Measurements from ENCODE around the gene KCNJ5.

Gene KCNJ5

DNA sequence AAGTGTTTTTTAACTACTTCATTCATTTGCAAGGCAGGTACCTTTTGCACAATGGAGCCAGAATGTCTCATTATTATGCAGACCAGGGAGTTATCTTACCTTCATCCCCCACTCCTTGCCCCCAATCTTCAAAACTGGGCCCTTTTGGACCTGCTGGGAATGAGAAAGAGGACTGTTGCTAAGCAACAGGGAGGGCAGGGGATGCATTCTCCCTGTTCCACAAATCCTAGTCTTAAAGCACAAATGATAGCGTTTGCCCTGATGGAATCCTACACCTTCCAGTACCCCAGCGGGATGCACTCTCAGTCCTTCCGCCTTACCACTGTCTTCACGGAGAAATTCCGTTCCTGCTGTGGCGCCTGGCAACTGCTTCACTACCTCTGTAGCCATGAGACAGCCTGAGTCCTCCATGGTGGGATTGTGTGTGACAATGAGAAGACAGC is 20.0 kb upstream of the KCNJ5 start:
- no peak for DNase-seq (ENCODE audit: low spot score)

DNA sequence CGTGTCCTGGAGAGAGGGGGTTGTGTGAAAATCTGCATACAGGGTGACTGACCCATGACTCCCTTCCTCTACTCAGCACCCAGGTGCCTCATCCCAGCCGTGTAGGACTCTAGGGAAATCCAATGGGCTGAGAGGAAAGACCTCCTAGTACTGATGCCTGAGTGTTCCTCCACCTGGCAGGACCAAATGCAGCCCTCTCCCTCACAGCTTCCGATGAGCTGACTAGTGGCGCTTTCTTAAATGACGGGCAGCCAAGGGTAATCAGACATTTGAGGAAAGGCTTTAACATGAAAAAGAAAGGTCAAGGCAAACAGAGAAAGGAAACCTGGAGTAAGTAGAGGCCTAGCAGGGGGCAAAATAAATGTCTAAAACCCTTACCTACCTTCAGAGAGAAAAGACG is 19.1 kb upstream of the KCNJ5 start:
- DNase-seq (ENCODE audit: low spot score): no peak

DNA sequence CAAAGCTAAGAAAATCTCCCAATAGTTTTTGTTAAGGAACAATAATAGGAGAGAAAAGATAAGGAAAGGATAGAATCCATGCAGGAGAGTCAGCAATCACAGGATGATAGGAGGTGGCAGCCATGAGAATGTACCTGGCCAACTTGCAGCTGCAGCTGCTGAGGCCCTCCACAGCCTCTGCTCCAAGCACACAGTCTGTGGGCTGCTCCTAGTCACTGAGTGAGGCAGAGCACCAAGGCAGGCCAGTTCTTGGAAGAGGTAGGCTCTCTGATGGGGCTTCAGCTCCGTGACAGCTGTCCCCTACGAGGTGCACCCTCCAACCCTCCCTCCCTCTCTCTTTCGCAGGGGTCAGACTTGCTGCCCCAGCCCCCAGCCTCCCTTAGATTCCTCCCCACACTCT is 18.6 kb upstream of the KCNJ5 start:
- no peak for DNase-seq (ENCODE audit: low spot score)

DNA sequence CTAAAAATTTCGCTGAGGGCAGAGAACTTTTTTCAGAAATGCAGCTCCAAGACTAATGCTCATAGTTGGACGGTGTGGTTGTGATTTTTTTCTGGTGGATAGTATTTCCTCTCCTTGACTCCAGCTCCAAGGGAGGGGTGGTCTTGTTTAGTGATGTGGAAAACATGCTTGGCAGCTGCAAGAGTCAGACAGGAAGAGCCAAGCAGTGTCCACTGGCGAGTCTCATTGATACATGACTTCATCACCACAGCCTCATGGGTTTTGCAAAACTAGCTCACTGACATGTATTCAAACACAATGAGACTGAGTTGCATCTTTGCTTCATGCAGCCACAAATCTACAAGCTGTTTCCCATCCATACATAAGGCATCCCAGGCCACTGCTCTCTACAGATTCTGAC is 16.7 kb upstream of the KCNJ5 start:
- DNase-seq (ENCODE audit: low spot score): no peak

DNA sequence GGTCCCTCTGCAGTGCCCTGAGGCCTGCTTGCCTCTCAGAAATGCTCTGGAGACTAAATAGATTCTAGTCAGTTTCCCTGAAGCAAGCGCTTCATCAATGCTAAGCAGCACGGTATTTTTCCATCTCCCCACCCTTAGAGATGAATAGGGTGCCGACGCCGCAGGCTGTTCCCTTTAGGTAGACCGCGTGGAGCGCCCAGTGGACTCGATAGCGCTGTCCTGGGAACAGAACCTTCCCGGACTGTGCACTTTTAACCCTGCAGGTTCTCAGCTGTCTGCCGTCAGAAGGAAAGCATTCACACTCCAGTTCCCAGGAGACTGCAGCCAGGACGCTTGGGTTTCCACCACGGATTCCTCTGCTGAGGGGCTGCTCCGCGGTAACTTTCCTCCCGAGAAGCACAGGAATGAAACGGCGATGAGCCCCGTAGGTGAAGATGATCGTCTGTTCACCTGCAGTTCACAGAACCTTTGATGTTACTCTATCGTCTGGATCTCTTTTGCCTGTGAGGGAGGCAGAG is 15.0 kb upstream of the KCNJ5 start:
- DNase-seq (ENCODE audit: low spot score): no peak

DNA sequence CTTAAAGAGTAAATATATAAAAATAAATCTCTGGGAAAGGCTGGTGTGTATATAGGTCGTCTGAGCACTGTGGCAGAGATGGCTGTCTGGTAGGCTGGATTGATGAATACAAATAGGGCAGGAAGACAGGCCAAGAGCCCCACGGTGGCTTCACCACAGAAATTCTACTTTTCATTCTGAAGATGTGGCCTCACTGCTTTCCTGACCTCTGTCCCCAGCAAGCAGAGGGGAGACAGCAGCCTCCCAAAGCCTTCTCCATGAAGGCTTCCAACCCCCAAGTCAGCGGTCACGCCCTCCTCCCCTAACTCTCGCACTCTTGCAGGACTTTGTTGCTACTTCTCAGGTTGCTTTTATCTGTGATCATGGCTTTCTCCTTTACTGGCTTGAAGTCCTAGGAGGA is 13.4 kb upstream of the KCNJ5 start:
- no peak for DNase-seq (ENCODE audit: low spot score)

DNA sequence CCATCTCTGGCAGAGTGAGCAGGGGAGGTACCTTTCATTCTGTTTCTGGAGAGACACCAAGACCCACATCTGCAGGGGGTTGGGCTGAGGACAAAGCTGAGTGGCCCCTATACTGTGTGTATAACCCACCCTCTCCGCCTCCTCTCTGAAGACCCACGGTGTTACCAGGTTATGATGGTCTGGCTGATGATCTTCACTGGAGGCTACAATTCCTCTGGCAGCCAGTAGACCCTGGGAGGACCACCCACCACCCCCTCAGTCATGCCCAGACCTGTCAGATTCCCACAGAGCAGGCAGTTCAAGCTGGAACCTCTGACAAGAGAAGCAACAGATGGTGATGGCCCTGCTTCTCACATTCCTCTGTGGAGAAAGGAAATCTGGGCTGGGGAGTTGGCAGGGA is 12.7 kb upstream of the KCNJ5 start:
- DNase-seq (ENCODE audit: low spot score): no peak

DNA sequence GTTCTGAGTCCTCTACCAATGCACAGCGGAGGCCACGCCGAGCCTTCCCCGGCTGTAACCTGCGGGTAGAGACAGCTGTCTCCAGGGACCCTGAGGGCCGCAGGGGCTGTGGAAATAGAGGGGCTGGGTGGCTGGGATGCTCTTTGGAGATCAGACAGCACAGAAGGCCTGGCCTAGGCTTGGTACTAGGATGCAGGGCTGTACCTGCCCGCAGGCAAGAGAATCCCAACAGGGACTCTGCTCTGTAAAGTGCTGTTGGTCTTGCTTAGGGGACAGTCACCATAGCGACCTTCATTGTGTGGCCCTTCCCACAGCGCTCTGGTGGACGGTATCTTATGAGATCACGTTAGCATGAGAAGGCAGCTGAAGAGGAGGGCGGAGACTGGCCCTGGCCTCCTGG is 11.3 kb upstream of the KCNJ5 start:
- DNase-seq (ENCODE audit: low spot score): no peak

DNA sequence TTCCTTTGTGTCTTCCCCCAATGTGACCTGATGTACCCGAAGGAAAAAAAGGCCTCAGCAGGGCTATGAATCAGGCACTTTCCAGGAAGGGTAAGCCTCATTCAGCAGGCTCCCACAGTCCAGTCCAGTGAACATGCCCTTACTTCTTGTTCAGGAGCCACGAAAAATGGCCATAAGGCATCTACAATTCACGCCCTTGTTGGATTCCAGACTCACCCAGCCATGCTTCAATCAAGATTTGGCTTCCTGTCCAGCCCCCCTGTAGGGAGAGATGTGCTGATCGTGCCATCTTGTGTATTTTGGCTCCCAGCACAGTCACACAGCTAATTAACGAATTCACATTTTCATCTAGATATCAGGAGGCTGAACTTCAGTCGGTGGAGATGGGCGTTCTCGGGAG is 9.9 kb upstream of the KCNJ5 start:
- no peak for DNase-seq (ENCODE audit: low spot score)

DNA sequence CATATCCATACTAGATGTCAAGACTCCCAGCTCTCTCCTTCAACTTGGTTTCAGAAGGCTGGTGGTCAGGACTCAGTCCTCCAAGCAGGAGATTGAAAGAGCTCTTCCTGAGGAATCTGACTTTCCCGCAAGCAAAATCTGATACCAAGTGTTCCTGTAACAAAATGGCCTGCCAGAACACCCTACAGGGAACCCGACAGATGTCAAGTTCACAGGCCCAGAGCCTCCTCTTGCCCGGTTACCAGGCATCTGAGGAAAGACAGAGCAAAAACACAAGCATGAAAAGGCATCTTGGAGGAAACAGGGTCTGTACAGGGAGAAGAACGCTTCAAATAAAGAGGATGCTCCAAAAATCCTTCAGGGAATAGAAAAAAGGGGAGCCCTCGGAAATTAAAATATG is 8.7 kb upstream of the KCNJ5 start:
- DNase-seq (ENCODE audit: low spot score): no peak

DNA sequence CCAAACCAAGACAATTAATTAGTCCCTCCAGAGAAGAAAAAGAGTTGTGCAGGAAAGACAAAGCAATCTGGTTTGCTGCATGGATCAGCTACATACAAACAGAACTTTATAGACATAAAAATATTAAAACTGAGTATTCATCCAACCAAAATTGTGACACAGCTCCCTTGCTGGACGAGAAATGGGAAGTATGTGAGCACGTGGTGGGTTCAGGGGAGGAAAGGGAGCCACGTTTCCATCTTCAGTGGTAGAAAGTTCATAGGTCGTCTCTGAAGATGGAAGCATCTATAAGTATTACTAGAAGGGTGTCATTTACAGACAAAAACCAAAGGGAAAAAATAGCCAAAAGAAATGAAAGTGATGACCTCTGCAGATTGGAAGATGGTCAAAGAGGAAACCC is 7.1 kb upstream of the KCNJ5 start:
- no peak for DNase-seq (ENCODE audit: low spot score)

DNA sequence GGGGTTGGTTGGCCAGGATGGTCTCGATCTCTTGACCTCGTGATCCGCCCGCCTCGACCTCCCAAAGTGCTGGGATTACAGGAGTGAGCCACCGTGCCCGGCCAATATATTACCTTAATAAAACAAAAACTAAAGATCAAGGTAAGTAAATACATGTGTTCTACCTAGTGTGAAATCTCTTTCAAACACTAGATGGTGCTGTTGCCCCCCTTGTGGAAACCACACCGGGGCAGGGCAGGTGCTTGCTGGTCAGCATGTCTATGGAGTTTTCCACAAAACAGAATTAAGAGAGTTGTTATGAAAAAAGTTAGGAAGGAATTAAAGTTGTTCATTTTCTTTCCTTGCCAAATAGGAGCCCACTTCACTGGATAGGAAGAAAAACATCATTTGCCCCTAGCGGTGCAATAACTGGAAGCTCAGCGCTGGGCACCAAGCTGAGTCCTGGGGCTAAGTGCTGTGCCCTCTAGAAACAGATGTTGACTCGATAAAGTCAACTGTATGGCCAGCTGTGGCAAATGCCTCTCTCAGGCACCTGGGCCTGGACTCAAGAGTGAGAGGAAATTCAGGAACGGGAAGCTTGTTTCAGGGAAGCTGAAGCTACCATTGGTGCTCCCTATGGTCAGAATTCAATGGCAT is 6.3 kb upstream of the KCNJ5 start:
- peak; percentile 75 for DNase-seq (ENCODE audit: low spot score)

DNA sequence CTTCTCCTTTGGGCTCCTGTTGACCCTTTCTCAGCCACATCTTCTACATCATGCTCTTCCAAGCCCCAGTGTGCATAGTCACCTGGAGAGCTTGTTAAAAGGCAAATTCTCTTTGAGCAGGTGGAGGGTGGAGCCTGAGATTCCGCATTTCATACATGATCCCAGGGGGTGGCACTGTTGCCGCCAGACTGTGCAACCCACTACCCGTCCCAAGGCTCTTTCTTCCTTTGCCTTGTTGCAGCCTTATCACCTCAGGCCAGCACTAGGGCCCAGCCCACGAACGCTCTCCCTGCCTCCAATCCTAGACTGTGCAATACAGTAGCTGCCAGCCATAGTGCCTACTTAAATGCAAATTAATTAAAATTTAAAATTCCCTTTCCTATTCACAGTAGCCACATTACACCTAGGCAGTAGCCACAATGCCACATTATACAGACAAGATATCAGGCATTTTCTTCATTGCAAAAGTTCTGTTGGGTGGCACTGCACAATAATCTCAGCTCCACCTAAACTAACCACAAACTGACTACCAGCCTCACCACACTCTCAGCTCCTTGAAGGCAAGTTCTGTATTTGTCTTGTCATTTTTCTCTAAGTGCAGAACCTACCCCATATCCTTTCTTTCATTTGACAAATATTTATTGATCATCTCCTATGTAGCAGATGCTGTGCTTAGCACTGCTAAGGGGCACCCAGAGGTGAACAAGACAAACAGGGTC is 4.6 kb upstream of the KCNJ5 start:
- no peak for DNase-seq (ENCODE audit: low spot score)

DNA sequence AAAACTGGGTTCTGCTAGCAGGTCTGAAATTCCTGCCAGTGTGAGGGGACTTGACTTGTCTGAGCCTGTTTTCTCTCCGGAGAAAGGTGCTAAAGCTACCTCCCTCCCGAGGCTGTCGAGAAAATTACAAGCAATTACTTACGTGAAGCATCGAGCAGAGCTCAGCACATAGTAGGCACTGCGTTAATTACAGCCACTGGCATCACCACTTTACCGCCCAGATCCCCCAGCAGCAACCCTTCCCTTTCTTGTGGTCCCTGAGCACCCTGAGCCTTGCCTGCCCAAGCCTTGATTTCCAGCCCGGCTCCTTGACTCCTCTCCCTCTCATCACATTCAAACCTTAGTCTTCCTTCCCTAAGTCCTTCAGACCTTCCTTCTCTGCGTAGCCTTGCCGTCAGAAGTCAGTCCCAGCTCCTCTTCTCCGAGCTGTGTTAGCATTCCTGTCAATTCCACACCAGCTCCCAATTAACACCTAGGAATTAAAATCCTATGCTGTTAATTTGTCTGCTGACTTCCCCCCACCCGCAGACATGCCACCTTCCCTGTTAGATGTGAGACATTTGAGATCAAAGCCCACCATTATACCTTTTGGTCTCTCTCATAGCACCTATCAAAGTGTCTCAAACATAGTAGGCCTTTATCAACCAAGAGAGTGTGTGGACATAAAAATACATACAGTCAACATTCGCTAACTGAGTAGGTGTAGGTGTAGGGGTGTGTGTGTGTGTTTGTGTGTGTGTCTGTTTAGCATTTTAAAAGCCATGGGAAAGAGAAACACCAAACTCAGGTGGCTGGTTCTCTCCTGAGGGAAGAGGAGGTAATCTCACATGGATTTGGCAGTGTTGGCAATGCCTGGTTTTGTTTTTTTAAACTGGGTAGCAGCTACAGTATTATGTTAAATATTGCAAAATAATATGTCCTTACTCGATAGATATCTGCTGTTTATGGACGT is 2.8 kb upstream of the KCNJ5 start:
- DNase-seq (ENCODE audit: low spot score): no peak

DNA sequence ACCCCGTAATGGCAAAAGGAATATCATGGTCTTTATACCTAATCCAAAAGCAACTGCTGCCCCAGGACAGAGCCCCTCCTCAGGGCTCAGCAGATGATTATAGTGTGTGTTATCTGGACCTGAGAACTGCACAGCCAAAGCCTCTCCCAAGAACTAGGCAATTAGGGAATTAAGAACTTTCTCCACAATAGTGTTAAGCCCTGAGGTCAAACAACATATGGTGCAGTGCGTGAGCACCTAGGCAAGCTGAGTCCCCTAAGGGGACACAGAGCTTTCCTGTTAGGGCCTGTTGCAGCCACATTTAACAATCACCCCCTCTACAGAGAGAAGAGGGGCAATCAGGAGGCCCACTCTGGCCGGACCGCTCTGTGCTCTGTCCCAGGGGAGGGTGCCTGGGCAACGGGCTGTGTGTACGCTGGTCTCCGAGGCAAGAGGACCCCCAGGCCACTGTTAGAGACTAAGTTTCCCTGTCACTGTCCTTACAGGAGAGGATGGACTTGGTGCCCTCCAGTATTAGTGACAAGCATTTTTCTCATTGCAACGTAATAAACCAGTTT is 1.4 kb upstream of the KCNJ5 start:
- DNase-seq (ENCODE audit: low spot score): no peak

DNA sequence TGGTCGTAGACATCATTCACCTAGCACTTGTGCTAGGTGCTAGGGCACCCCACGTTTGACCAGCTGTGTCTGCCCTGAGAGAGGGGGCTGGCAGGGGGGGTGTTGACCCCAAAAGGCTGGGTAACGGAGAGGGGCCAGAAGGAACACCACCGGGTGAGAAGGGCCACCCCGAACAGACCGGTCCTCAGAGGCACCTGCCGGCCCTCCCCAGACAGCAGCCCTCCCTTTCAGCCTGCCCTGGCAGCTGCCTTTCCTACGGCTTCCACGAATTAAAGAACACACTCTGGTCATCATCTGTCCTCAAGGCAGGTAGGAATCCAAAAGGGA is 977 bp upstream of the KCNJ5 start:
- DNase-seq (ENCODE audit: low spot score): no peak

DNA sequence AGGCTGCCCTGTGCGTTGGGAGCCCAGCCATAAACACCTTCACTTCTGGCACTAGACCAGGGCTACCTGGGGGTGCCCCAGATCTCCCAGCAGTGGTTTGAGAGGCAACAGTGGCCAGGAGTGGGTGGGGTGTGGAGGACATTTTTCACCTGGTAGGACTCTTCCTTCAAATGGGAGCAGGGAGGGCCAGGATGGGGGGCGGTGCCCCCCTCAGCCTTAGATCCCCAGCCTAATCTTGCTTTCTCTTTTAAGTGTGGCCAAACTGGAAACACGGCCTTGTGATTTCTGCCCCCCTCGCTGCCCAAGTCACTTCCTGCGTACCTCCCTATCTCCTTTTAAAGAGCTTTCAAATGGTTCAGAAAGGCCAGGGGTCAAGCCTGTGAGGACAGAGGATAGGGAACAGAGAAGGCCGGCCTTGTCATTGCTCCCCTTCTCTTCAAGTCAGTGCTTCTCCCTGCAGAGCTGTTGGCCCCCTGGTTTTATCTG is 800 bp downstream of the KCNJ5 start:
- no peak for DNase-seq (ENCODE audit: low spot score)

DNA sequence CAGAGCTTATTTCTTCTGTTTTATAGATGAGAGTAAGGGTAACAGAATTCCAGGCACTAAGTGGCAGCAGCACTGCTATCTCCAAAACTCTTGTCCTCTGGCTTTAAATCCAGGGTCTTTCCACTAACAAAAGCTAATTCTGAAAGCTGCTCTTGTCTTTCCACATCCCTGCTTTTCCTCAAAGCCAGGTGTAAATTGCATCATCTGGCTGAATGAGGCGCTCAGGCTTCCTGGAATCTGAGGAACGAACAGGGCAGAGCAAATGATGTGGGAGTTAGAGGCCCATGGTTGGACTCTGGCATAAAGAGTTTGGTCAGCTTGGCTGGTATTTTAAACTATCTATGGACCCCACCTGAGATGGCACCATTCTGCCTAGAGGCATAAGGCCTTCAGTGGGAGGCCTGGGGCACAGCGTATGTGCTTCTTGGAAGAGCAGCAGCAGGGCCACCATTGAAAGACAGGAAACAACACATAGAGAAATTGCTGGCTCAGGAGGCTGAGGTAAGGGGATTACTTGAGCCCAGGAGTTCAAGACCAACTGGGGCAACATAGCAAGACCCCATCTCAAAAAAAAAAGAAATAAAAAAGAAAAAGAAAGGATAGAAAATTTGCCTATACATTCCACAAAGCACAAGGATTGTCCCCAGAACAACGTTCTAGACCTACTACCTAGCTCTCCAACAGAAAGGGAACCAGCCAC is 1.9 kb downstream of the KCNJ5 start:
- no peak for DNase-seq (ENCODE audit: low spot score)

DNA sequence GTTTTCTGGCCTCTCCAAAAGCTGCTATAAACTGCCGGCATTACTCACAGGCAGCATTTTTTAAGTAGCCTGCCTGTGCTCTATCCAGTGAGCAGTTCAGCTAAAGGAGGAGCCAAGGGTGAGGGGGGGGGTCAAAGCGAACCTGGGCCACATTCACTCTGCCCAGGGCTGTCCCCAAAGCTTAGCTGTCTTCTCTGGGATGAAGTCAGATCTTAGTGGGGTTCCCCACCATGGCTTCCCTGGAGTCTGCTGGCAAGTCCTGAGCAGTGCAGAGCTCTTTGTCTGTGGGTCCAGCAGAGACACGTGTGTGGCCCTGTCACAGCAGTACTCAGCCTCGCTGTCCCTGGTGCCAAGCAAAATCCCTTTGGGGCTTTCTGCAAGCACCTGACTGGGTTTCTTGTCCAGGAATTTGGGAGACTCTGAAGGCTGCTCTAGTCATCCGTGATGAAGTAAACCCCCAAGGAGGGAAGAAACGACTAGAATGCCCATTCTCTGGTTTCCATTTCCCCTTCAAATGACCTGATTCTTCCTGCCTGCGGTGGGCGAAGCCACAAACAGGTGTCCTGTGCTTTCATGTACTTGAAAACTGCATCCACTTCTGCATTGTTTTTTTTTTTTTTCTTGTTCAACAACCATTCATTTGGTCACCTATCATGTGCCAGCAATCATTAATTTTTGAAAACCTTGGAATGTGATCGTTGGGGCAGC is 2.6 kb downstream of the KCNJ5 start:
- no peak for DNase-seq (ENCODE audit: low spot score)

DNA sequence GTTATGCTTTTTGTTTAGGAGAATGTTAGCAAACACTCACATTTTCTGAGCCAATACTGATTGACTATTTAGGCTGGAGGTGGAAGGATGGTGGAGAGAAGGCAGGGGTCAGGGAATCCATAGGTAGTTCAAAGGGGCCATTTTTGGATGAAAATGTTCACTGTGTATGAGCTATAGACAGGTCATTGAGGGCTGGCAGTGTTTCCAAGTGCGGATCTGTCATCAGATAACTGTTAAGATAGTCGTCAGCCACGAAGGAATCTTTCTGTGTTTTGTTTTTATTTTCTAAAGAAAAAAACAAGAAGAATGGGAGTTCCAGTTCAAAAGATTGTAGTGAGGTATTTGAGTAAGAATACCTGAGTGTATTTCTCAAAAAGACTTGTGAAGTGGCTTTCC is 3.1 kb downstream of the KCNJ5 start:
- DNase-seq (ENCODE audit: low spot score): no peak

DNA sequence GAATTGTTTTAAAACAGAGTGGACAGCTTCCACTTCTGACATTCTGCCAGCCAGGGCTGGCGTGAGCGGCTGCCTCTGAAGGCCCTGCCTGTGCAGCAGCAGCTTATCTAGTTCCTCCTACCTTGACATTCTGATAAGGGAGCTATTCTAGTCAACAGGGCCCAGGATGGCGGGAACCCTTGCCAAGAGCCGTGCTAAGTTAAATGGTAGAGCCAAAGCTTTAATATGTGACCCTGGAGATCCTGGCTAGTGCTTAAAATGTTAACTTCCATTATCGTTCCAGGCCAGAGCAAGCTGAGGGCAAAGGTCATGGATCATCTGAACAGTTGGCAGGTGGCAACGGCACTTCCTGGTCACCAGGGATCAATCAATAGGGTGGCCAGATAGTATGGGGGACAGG is 3.5 kb downstream of the KCNJ5 start:
- DNase-seq (ENCODE audit: low spot score): no peak

Data from kidney capillary endothelial cell (primary cell).